Glomerular endothelial cell (primary cell): ENCODE data around the gene LRRC47. TPM values are rescaled to one million over a fixed set of nuclear protein-coding genes. Genes with fewer than 3 reads are reported as not detected.

Experiments used
- DNase-seq: peaks from one replicate; pipeline ENCODE4 v3.0.0-alpha.2; 2011; ENCODE audit warnings: low read depth, low spot score; ENCODE audit errors: extremely low read depth
- total RNA-seq: library from RNA; depleted of rRNA; stranded (reverse); fragments of >200 nt; gene quantifications from 2 replicates; pipeline ENCODE4 v1.2.3, GENCODE V29; 2015

The LRRC47 gene
- total RNA-seq, 1 donor from 2014 or later, result 38.9 TPM

- DNase-seq, result no peak
Observed at GRCh38 chr1:3787745-3788605, 8.3 kb downstream of the LRRC47 start.

- DNase-seq, result no peak
Observed at GRCh38 chr1:3787349-3787715, 9.0 kb downstream of the LRRC47 start.

GRCh38 chr1:3786468-3787348 lies 9.6 kb downstream of the LRRC47 start:
- no peak for DNase-seq

GRCh38 chr1:3785456-3786157 lies 10.7 kb downstream of the LRRC47 start:
- no peak for DNase-seq

GRCh38 chr1:3785045-3785444 lies 11.3 kb downstream of the LRRC47 start:
- no peak for DNase-seq

GRCh38 chr1:3783651-3784474 lies 12.4 kb downstream of the LRRC47 start:
- DNase-seq, result no peak

GRCh38 chr1:3780901-3781300 lies 15.4 kb downstream of the LRRC47 start:
- DNase-seq, result no peak

GRCh38 chr1:3779912-3780416 lies 16.3 kb downstream of the LRRC47 start:
- no peak for DNase-seq

- no peak for DNase-seq
Observed at GRCh38 chr1:3779265-3779911, 16.9 kb downstream of the LRRC47 start.

- DNase-seq, result no peak
Observed at GRCh38 chr1:3778590-3779264, 17.6 kb downstream of the LRRC47 start.

GRCh38 chr1:3777647-3778589 lies 18.4 kb downstream of the LRRC47 start:
- DNase-seq, result no peak

GRCh38 chr1:3777078-3777547 lies 19.2 kb downstream of the LRRC47 start:
- DNase-seq, result no peak

GRCh38 chr1:3776231-3776961 lies 19.9 kb downstream of the LRRC47 start:
- DNase-seq, result no peak

- no peak for DNase-seq
Observed at GRCh38 chr1:3775490-3776230, 20.6 kb downstream of the LRRC47 start.

GRCh38 chr1:3774946-3775489 lies 21.3 kb downstream of the LRRC47 start:
- DNase-seq, result no peak

- DNase-seq, result no peak
Observed at GRCh38 chr1:3774276-3774945, 21.9 kb downstream of the LRRC47 start.
